CD4-positive, alpha-beta T cell treated with Interleukin-17A for 1 hour (primary cell): ENCODE data around the gene DCAF17.
"Not testable (repeated sequence)": the region's sequence is repeated elsewhere in the genome, so short reads cannot be mapped to it uniquely, and the experiment has no call there.

Experiments used
- DNase-seq: peaks from one replicate; pipeline ENCODE4 v3.0.0-alpha.2; 2020

DCAF17 gene

DNA sequence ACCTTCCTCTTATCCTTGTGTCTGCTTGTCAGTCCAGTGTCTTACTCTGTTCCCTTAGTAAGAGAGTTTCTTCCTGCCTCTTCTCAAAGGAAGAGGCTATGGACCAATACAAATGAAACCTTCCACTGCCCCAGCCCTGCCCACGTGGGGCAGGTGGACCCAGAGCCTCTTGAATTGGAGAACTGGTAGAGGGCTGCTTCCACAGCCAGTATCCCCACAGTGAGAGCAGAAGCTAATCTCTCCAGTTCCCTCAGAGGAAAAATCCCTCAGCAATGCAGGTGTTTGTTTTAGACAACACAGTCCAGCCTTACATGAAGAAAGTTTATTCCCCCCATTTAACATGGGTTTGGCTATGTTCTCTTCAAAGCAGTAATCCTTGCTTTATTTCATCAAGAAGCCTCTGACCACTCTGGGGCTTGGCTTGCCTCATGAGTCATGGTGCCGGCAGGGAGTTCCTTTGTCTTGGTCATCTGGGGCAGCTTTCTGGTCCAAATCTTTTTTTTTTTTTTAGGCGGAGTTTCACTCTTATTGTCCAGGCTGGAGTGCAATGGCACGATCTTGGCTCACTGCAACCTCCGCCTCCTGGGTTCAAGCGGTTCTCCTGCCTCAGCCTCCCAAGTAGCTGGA, 81.8 kb downstream of the DCAF17 start:
- no peak for DNase-seq

DNA sequence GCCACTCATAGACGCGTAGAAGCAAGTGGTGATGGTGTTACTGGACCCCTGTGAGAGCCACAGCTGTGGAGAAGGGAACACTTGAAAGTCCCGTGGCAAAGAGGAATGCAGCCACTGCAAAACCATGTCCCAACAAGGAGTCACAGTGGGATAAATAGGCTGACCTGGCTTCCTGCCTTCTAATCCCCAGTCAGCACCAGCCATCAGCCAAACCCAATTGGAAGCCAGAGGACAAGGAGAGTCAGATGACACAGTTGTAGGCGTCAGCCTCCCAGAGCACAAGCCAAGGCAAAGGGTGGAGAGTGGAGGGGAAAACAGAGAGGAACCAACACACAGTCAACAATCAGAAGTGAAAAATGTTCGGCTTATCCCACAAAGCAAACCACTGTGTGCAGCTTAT, 82.8 kb downstream of the DCAF17 start:
- DNase-seq, result no peak

DNA sequence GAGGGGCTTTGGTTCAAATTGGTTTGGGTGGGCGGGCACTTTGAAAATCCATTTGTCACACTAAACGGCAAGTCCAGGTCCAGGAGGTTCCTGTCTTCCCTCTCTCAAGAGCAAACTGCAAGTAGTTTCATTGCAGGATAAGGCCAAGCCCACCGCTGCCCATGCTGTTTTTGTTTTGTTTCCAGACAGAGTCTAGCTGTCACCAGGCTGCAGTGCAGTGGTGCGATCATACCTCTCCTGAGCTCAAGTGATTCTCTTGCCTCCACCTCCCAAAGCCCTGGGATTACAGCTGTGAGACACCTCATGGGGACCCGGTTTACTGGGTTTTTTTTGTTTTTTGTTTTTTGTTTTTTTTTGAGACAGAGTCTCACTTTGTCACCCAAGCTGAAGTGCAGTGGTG, 86.4 kb downstream of the DCAF17 start:
- no peak for DNase-seq

DNA sequence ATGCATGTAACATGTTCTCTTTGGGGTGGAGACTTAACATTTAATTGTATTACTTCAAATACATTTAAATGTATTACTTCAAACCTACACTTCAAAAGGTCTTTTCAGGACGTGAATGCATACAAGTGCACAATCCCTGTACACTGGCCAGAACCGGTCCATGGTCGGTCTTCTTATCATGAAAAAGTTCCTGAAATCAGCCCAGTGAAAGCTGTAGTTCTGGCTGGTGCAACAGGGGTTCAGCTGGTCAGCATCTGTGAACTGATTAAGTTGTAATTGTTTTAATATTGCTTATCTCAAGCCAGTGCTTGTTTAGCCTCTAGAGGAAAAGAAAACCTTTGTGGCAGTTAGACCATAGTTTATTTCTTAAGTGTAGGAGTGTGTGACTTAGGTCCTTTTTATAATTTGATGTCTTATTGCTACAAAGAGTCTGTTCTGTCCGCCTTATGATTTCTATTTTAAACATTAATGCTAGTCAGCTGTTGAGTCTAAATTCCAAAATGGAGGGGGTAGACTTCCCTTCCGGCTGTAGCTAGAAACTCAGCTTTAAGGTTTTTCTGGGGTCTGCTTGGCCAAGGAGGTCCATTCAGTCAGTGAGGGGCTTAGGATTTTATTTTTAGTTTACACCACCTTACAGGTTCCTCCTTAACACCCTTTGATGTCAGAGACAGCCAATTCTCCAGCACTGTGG, 87.5 kb downstream of the DCAF17 start:
- no peak for DNase-seq

DNA sequence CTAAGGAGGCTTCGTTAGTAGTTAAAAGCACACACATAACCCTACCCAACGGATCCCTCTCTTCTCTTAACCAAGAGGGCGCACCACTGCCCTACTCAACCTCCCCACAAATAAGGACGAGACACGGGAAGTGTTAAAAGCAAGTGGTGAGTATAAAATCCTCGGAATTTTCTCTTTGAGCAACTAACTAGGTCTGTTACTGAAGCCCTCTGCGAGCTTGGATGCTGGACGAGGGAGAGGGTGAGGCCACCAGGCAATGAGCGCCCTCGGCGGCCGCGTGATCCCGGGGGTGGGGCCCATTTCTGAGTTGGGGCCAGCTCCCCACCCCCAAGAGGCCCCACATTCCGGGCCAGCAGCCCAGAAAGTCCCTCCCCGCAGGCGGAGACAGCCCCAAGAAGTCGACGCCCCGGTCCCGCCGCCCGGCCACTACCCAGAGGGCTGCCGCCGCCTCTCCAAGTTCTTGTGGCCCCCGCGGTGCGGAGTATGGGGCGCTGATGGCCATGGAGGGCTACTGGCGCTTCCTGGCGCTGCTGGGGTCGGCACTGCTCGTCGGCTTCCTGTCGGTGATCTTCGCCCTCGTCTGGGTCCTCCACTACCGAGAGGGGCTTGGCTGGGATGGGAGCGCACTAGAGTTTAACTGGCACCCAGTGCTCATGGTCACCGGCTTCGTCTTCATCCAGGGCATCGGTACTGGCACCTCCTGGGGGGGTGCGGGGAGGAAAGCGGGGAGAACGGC, 88.2 kb downstream of the DCAF17 start, which contains the start of gene CYBRD1:
Gene CYBRD1, plus strand, starts transcription at position 423 of the 736 bp plus-strand sequence. Its CDS starts 72 bp downstream, at position 495.
- no peak for DNase-seq

DNA sequence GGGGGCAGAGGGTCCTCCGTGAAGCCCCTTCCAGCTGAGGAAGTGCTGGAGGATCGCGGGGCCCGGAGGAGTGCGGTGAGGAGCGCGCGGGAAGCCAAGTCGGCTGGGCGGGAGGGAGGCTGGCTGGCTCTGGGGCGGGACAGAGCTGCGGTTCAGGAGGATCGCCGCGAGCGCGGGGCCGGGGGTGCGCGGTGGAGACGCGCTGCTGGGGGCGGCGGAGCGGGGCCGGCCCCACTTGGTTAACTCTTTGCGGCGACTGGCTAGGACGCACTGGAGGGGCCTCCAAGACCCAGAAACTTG, 88.7 kb downstream of the DCAF17 start:
- no peak for DNase-seq

DNA sequence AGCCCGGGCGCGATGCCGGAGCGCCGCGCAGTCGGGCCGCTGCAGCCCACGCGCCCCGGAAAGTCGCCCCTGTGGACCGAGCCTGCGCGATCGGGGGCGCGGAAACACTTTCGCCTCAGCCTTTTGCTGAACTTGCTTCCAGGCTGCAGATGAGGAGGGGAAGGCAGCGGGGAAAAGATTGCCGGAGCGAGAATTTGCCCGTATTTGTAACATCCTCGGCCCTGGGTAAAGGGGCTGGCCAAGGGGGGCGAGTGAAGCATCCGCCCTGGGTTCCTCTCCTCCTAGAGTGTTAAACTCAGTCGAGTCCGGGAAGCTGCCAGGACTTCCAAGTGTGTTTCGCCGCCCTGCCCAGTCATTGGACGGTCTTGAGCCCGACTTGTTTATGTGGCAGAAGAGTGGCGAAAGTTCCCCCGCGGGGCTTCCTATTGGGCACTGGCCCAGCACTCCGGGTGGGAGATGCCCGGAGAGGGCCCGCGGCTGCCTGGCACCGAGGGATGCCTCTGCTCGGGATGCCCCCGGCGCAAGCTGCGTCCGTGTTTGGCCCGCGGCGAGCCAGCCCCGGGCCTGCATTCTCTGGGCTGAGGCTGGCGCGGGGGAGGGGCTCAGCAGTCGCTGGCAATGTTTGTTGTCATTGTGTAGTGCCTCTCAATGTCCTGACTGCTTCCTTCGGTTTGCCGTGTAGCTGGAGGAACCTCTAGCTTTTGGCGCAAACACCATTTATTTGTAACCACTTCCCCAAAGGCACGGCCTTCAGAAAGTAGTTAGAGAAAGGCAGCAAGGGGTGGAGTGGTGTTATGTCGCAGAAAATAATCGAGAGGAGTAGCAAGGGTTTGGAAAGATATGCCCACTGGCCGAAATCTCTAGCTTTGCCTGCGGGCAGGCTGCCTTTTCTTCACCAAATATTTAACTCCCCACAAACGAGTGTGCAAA, 89.3 kb downstream of the DCAF17 start:
- DNase-seq, result no peak

DNA sequence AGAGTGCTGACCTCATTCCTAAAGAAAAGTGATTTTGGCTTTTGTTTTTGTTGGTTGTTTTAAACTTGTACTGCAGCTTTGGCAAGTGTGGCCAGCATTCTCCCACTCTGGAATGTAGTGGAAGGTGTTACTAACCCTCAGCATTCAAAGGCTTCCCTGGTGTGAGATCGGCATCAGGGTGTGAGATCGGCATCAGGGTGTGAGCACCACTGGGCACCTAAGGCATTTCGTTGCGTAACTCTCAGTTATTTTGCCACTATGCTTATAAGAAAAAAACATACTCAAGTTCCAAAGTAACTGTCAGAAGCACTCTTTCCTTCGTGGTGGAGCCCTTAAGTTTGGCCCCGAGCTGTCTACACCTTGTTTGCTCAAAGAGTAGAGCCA, 90.0 kb downstream of the DCAF17 start:
- DNase-seq, result no peak

DNA sequence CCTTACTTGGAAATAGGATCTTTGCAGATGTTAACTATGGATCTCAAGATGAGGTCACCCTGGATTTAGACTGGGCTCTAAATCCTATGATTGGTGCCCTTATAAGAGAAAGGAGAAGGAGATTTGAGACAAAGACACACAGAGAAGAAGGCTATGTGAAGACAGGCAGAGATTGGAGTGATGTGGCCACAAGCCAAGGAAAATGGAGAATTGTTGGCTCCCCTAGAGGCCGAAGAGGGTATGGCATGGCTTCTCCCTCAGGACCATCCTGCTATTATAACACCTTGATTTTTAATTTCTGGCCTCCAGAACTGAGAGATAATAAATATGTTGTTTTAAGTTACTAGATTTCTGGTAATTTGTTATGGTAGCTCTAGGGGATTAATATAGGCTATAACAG, 95.9 kb downstream of the DCAF17 start:
- DNase-seq, result no peak

DNA sequence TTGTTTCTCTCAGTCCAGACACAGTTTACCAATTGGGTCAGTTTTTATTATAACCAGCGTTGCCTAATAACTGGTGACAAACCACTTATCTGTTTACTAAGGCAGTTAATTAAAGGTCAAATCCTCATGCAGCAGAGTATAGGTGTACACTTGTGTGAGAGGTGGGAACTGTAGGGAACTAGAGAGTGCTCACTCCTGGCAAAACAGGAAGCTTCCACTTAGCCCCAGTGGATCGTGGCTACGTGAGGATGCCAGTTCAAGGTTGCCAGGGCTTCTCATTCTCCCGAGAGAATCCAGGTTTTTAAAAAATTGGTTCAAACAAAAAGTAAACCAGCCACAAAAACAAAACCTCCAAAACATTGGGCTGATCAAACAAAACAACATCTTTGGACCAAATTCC, 96.4 kb downstream of the DCAF17 start:
- no peak for DNase-seq

DNA sequence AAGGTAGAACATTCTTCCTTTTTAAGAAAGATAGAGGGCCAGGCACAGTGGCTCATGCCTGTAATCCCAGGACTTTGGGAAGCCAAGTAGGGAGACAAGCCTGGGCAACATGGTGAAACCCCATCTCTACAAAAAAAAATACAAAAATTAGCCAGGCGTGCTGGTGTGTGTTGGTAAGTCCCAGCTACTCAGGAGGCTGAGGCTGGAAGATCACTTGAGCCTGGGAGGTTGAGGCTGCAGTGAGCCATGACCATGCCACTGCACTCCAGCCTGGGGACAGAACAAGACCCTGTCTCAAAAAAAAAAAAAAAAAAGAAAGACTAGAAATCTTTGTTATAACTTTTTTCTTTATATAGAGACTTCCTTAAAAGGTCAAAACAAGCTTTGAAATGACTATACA, 96.8 kb downstream of the DCAF17 start:
- not testable (repeated sequence) for DNase-seq

DNA sequence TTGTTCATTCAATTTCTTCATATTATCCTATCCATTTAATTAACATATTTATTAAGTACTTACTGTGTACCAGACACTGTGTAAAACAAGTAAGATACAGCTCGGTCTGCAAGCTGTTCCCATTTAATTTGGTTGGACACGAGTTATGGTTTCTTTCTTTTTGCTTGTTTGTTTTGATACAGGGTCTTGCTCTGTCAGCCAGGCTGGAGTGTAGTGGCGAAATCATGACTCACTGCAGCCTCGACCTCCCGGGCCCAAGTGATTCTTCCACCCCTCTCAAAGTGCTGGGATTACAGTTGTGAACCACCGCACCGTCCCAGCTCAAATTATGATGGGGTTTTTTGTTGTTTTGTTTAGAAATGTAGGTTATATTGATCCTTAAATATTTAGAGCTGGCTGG, 97.3 kb downstream of the DCAF17 start:
- no peak for DNase-seq

DNA sequence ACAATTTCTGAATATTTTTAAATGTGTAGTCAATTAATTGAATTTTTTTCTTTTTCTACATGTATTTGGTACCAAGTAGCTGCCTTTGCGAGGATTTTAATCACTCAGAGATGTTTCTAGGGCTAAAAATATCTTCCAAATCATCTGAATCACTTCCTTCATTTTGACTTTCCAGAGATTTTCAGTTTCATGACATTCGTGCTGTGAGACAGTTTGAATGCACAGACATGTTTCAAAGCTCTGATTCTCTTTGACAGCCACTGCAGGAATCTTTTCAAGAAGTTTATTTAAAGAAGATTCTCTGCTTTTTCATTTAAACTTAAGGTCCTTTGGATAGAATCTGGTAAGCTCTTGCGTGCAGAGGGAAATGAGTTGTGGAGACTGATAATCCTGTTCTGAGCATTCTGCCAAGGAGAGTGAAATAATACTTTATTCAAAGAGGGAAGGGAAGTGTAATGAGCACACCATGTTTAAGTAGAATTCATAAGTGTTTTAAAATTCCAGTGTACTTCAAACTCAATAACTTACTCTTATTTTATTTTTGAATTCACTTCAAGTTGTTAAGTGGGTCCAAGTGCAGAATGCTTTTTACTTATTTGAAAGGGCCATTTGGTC, 97.9 kb downstream of the DCAF17 start:
- DNase-seq, result no peak

DNA sequence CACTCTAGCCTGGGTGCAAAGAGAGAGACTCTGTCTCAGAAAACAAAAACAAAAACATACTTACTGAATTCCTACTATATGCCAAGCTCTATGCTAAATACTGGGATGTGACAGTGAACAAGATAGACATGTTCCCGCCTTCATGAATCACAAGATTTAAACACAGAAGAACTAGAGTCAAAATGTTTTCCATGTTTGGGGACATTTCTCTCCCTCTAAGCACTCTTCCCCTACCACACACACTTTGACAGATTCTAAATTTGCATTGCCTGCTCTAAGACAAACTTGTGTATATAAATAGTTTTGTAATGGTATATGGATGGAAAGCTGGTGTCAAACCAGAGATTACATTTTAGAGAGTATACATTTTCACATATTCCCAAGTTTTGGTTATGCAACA, 99.3 kb downstream of the DCAF17 start:
- DNase-seq, result no peak
